CMK (cell line): Measurements from ENCODE around the gene IGSF9.
A peak's percentile ranks its signal among the peaks of the same experiment; 100 is the strongest.

Experiments used
- DNase-seq: peaks from one replicate; pipeline ENCODE4 v3.0.0-alpha.2; 2010; ENCODE audit warnings: low read depth

IGSF9 gene

GRCh38 chr1:159932296-159933285 lies 12.8 kb downstream of the IGSF9 start:
- no peak for DNase-seq

- DNase-seq: no peak
Measured at GRCh38 chr1:159931795-159932173, 13.6 kb downstream of the IGSF9 start.

- DNase-seq: no peak
Measured at GRCh38 chr1:159931101-159931794, 14.2 kb downstream of the IGSF9 start.

GRCh38 chr1:159930634-159931033 lies 14.8 kb downstream of the IGSF9 start:
- DNase-seq: no peak

GRCh38 chr1:159930216-159930615 lies 15.2 kb downstream of the IGSF9 start:
- DNase-seq: no peak

- DNase-seq: no peak
Measured at GRCh38 chr1:159929155-159930051, 16.0 kb downstream of the IGSF9 start.

GRCh38 chr1:159928491-159929050 lies 16.8 kb downstream of the IGSF9 start:
- DNase-seq: no peak

GRCh38 chr1:159927849-159928431 lies 17.5 kb downstream of the IGSF9 start:
- DNase-seq: no peak

- DNase-seq: no peak
Measured at GRCh38 chr1:159927211-159927848, 18.1 kb downstream of the IGSF9 start.

GRCh38 chr1:159925719-159926078 lies 19.7 kb downstream of the IGSF9 start:
- DNase-seq: no peak

GRCh38 chr1:159924791-159925718 lies 20.4 kb downstream of the IGSF9 start, which contains the start of gene TAGLN2:
TSS of gene TAGLN2 (minus strand) at chr1:159925507. CDS start at chr1:159920509, 4,998 bp downstream.
- DNase-seq: peak; percentile 91

- no peak for DNase-seq
Measured at GRCh38 chr1:159924025-159924790, 21.2 kb downstream of the IGSF9 start.

GRCh38 chr1:159923203-159924024 lies 22.0 kb downstream of the IGSF9 start:
- peak; percentile 69 for DNase-seq

GRCh38 chr1:159922511-159923202 lies 22.8 kb downstream of the IGSF9 start:
- DNase-seq: no peak

- no peak for DNase-seq
Measured at GRCh38 chr1:159921700-159922504, 23.5 kb downstream of the IGSF9 start.

GRCh38 chr1:159921251-159921650 lies 24.2 kb downstream of the IGSF9 start:
- no peak for DNase-seq

- no peak for DNase-seq
Measured at GRCh38 chr1:159920651-159921050, 24.8 kb downstream of the IGSF9 start.
